Measurements from ENCODE around the gene PER1. TPM values are rescaled to one million over a fixed set of nuclear protein-coding genes. Genes with fewer than 3 reads are reported as not detected.

Gene PER1
- total RNA-seq, 1 donor from 2014 or later: 21.9 TPM

DNA sequence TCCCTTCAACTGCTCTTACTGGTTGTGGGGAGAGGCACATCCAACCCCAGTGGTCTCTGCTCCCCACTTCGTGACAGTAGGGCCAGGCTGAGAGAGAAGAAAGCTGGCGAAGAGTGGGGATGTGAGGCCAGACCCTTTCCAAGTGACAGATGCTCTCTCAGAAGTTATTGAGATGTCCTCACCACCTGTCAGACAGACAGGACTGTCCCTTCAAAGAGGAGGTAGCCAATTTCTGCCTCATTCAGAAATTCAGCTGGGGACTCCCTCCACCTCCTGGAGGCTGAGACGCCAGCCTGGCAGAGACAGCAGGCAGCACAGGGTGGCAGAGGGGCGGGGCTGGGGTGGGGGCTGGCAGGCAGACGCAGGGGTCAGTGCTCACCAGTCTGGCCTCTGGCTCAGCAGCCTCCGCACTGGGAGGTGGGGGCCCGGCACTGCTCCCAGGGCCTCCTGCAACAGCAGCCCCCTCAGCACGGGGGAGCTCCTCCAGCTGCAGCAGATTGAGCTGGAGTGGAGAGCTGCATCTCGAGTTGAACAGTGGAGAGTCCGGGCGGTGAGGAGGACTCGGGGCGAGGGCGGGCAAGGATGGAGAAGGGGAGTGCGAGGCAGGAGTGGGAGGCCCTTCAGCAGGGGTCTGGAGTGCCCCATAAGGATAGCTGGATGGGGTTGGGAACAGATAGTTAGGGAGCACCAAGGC is 9.2 kb downstream of the PER1 start:
- Histone ChIP-seq H3K4me3 (ENCODE audit: low read depth, low read length) (no peak overlapping the region), H3K36me3 (ENCODE audit: control insufficient read depth, insufficient read depth, low read length) (peaks cover 66% of the 10 kb centered on the region), H3K27me3 (ENCODE audit: control insufficient read depth, insufficient read depth, low read length) (no peaks in the 10 kb centered on the region)
- no peak for DNase-seq (ENCODE audit: low read depth)
- no peak for TF ChIP-seq CTCF (IDR thresholded peaks at IDR 0.05; ENCODE audit: insufficient read depth, low read length, severe bottlenecking)
- FAIRE-seq: no peak

- Histone ChIP-seq H3K4me3 (ENCODE audit: low read depth, low read length) (no peak overlapping the region), H3K27me3 (ENCODE audit: control insufficient read depth, insufficient read depth, low read length) (no peaks in the 10 kb centered on the region), H3K36me3 (ENCODE audit: control insufficient read depth, insufficient read depth, low read length) (peaks cover 59% of the 10 kb centered on the region)
- TF ChIP-seq CTCF (IDR thresholded peaks at IDR 0.05; ENCODE audit: insufficient read depth, low read length, severe bottlenecking): no peak
- no peak for DNase-seq (ENCODE audit: low read depth)
- no peak for FAIRE-seq
Measured at GRCh38 chr17:8142158-8142886, 9.9 kb downstream of the PER1 start.

DNA sequence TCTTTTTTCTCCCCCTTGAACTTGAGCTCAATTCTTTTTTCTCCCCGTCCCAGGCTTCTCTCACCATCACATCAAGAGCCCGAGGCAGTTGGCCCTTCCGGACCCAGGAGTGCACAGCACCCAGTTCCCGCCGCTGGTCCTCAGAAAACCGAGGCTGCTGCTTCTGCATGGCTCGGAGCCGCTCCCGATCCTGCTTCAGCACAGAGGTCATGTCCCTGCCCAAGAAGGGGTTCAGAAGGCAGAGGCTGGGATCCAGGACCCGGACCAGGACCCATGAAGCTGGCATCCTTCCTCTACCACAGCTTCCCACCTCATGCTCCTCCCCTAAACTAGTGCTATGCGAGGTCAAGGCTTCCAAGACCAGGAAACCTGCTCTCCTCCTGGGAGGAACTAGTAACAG is 10.5 kb downstream of the PER1 start:
- no peaks in the 10 kb centered on the region for H3K27me3 ChIP-seq (ENCODE audit: control insufficient read depth, insufficient read depth, low read length)
- peaks cover 53% of the 10 kb centered on the region for H3K36me3 ChIP-seq (ENCODE audit: control insufficient read depth, insufficient read depth, low read length)
- FAIRE-seq (no peak), DNase-seq (ENCODE audit: low read depth) (no peak)
- H3K4me3 ChIP-seq (ENCODE audit: low read depth, low read length): no peak overlapping the region
- no peak for TF ChIP-seq CTCF (IDR thresholded peaks at IDR 0.05; ENCODE audit: insufficient read depth, low read length, severe bottlenecking)

- DNase-seq (ENCODE audit: low read depth): no peak
- no peak for TF ChIP-seq CTCF (IDR thresholded peaks at IDR 0.05; ENCODE audit: insufficient read depth, low read length, severe bottlenecking)
- Histone ChIP-seq H3K36me3 (ENCODE audit: control insufficient read depth, insufficient read depth, low read length) (peaks cover 46% of the 10 kb centered on the region), H3K27me3 (ENCODE audit: control insufficient read depth, insufficient read depth, low read length) (no peaks in the 10 kb centered on the region), H3K4me3 (ENCODE audit: low read depth, low read length) (no peak overlapping the region)
- no peak for FAIRE-seq
Measured at GRCh38 chr17:8141045-8141444, 11.2 kb downstream of the PER1 start.

DNA sequence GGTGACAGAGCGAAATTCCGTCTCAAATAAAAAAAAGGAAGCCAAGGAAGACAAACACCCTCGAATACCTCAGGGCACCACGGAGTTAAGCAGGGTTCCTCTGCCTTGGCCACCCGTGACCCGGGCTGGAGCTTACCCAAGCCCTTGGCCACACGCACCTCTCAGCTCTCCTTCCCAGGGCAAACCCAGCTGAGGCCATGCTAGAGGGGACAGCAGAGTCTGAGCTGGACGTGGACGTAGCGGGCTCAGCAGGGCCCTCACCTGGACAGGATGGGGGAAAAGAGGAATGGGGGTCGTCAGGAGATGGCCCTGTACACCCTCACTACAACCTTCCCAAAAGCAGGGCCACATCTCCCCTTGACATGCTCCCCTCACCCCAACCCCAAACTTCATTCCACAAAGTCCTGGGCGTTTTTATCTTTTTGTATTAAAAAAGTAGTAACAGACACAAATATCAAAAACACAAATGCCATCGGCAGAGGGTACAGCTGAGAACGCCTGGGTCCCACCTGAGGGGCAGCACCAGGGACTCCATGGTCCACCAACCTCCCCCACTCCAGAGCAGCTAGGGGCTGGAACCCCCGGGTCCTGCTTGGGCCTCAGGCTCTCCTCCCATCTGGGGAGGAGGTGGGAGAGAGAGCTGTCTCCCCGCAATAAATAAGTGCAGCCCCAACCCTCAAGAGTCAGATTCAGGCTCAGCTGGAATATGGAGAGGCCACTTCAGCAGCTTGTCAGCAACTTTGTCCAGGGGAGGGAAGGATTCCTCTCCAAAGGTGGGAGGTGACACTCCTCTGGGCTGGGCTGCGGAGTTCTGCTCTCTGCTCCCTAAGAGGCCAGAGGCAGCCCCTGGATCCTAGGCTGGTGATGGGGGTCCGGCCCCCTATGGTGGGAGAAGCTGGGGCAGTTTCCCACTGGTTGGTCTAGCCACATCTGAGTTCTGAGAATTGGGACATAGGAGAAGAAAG is 11.9 kb downstream of the PER1 start:
- no peak for TF ChIP-seq CTCF (IDR thresholded peaks at IDR 0.05; ENCODE audit: insufficient read depth, low read length, severe bottlenecking)
- FAIRE-seq (no peak), DNase-seq (ENCODE audit: low read depth) (no peak)
- H3K36me3 ChIP-seq (ENCODE audit: control insufficient read depth, insufficient read depth, low read length): peaks cover 40% of the 10 kb centered on the region
- H3K4me3 ChIP-seq (ENCODE audit: low read depth, low read length): no peak overlapping the region
- H3K27me3 ChIP-seq (ENCODE audit: control insufficient read depth, insufficient read depth, low read length): no peaks in the 10 kb centered on the region
